GM13977 (cell line): ENCODE data around the gene UCMA.
A peak's percentile ranks its signal among the peaks of the same experiment; 100 is the strongest.
"Not testable (repeated sequence)": the region's sequence is repeated elsewhere in the genome, so short reads cannot be mapped to it uniquely, and the experiment has no call there.

Experiments used
- DNase-seq: peaks from one replicate; pipeline ENCODE4 v3.0.0; 2012; ENCODE audit warnings: low spot score
- CTCF ChIP-seq: IDR thresholded peaks from 2 replicates; pipeline ENCODE4 v1.5.1; 2012; ENCODE audit warnings: mild to moderate bottlenecking, control low read depth; ENCODE audit not compliant: insufficient read depth; ENCODE audit errors: extremely low read depth, missing control alignments
- in situ Hi-C: fragments of 300-500 bp; cut with MboI; formaldehyde crosslinking; loops from one replicate; pipeline ENCODE4 v1.12.0; 2022; ENCODE audit warnings: low sequenced_read_pairs, low pct_unique_long_range_greater_than_20kb, mixed read lengths, inconsistent platforms; ENCODE audit not compliant: unreplicated experiment

The UCMA gene

GRCh38 chr10:13234172-13234571 lies at the start of gene UCMA:
TSS of gene UCMA (minus strand) at chr10:13234374. CDS start at chr10:13234258, 116 bp downstream.
- DNase-seq: no peak
- TF ChIP-seq CTCF: no peak
- in situ Hi-C loops: no loop called here

- in situ Hi-C loops, DNase-seq: not testable (repeated sequence)
These were observed 48.2 kb upstream of the UCMA start for GRCh38 chr10:13282348-13282747.

- in situ Hi-C loops: no loop called here
- TF ChIP-seq CTCF: no peak
- no peak for DNase-seq
These were observed 42.7 kb upstream of the UCMA start for GRCh38 chr10:13276749-13277365.

GRCh38 chr10:13276146-13276545 lies 42.0 kb upstream of the UCMA start:
- in situ Hi-C loops: not testable (repeated sequence)

GRCh38 chr10:13272164-13272571 lies 38.0 kb upstream of the UCMA start:
- TF ChIP-seq CTCF: no peak
- no peak for DNase-seq
- in situ Hi-C loops: no loop called here

More at GRCh38 chr10:13276146-13276545, 42.0 kb upstream of the UCMA start:
- DNase-seq: not testable (repeated sequence)

GRCh38 chr10:13271552-13272163 lies 37.5 kb upstream of the UCMA start:
- TF ChIP-seq CTCF: peak; percentile 65
- DNase-seq: peak; percentile 65
- in situ Hi-C loops: no loop called here

GRCh38 chr10:13270877-13271551 lies 36.8 kb upstream of the UCMA start:
- TF ChIP-seq CTCF: no peak
- in situ Hi-C loops: no loop called here
- DNase-seq: no peak
